GM21528 (cell line): ENCODE results near the gene PFKFB2.

ENCODE experiments used
- ATAC-seq: cut with Tn5 transposase; IDR thresholded peaks from one replicate; pipeline ENCODE4 v1.9.1; 2021; ENCODE audit warnings: mild to moderate bottlenecking, moderate library complexity; ENCODE audit not compliant: unreplicated experiment, low FRiP score

The PFKFB2 gene

DNA sequence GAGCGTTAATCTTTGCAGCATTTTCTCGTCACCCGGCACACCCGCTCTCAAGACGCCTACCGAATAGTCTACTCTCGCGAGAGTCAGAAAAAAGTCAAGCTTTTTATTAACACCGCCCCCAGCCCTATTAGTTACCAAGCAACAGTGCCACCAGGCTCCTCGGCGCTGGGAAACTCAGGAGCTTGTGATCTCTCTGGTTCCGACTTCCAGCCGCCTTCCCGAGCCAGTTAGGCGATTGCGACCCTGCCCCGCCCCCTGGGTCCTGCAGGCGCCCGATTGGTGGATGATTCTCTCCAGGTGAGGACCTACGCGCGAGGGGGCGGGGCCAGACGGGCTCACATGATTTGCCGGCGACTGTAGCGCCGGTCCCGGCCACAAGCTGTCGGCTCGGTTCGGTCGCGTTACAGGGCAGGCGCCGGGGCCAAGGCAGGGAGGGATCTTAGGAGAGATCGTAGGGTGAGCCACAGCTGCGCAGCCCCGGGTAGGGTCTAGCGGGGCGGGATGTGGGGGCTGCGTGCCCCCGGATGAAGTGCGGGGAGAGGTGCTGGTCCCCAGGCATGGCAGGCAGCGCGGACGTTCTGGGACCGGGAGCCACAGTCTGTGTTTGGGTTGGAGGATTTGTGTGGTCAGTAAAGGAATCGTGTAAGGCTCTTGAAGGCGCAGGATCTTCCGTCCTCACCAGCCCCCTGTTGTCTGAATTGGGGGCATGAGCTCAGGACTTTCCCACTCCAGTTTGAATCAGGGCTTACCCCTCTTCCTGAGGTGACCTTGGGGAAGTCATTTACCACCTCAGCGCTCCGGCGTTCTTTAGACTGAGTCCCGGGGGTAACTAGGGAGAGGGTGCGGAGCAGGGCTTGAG, at the start of gene PFKFB2:
PFKFB2 (plus strand) TSS at position 365 of the 859 bp plus-strand sequence. CDS start 1,443 bp downstream, outside the sequence.
- ATAC-seq: peak; percentile 81

DNA sequence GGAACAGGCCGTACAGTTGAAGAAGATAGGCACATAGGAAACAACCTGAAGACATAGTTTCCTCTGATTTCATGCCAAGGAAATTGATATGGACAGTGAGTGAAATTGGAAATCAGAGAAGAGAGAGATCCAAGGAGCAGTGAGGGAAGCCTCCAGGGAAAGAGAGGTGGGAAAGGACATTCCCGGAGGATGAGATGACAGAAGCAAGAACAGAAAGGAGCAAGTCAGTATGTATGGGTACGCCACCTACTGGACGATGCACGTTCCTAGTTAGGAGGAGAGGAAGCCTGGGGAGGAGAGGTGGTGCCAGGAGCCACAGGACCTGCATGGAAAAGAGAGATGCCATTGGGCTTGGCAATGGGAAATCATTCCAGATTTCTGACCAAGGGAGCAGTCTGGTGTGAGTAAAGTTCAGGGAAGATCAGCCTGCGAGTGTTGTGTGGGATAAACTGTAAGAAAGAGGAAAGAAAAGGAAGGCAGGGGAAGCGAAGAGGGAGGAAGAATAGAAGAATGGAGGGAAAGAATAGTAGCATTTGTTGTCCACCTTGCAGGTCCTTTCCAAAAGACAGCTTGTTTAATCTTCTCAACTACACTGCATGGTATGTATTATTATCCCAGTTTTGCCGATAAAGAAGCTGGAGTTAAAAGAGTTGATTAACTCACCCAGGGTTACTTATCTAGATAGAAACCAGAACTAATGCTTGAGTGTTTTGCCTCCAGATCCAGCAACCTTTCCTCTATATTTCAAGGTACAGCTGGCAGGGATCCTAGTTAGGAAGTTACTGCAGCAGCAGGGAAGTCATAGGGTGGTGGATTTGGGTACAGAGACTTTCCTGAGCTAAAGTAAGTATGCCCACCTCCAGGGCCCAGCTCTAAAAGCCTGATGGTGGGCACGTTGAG, 47.9 kb upstream of the PFKFB2 start:
- ATAC-seq: no peak

DNA sequence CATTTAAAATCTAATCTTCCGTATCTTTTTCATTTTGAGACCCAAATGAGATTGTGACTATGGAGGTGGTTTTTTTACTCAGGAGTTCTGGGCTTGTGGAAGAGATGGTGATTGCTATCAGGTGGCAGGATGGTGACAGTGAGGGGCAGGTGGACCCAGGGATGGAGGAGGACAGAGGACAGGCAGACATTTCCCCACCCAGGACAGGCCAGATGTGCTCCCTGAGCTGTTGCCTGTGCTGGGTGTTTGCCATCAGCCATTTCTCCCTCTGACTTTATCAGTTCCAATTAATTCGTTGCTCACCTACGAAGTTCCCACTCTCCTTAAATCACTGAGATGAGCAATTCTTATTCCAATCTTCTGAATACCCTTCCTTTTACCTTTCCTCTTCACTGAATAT, 47.0 kb upstream of the PFKFB2 start:
- no peak for ATAC-seq

DNA sequence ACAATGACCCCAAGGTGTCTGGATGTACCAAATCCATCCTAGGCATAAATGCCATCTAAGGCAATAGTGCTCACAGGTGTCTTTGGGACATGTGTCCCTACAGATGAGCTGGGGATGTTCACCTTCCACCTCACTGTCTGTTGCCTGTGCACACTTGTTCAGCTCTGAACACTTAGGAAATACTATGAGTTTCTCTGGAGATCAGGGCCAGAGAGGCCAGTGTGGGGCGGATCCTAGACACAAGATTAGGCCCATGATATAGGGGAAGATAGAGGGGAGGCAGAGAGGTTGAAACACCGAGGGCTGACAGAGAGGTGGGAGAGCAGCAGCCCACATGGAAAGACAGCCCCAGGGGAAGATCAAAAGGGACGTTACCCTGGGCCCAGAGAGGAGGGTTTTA, 46.2 kb upstream of the PFKFB2 start:
- no peak for ATAC-seq

DNA sequence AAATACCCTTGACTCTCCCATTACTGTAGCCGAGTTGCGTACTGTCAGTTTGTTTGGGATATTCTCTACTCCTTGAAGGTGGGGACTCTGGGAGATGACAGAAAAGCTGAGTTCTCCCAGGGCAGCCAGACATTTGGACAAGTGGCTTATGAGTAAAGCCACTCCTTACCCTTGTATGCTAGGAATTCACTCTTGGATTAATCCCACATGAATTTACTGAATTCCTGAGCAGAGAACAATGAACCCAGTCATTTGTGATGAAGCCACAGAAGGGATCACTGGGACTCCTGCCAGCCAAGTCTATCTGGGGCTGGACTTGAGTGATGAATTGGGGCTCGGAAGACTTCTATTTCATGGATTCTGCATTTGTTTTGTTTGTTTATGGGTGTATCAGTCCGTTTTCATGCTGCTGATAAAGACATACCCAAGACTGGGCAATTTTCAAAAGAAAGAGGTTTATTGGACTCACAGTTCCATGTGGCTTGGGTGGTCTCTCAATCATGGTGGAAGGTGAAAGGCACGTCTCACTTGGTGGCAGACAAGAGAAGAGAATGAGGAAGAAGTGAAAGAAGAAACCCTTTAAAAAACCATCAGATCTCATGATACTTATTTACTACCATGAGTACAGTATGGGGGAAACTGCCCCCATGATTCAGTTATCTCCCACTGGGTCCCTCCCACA, 45.6 kb upstream of the PFKFB2 start:
- ATAC-seq: no peak

DNA sequence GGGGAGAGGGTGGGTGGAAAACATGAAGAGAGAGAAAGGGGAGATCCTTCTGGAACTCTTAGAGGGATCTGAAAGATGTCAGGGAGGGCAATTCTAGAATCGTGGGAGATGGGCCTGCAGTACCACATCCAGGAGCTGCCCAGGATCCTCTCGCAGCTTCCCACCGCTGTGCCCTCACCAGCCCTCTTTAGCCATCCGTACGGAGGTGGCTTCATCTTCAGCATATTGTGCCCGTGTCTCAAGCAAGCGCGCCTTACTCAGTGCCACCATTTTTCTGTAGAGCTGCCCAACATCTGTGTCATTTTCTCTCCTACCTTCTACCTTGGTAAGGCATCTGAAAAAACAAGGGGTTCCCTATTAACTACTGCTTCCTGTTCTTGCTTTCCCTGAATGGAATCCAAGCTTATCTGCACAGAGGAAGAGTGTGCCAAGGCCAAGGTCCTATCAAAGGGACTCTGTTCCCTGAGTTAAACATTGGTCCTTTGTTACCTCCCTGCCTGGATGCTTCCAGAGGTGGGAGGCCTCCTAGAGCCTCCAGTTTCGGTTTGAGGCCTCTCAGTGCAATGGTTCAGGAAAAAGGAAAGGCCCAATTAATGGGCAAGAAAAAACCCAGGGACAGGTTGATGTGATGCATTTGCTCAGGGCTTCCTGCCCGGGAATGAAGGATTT, 43.8 kb upstream of the PFKFB2 start:
- ATAC-seq: no peak

DNA sequence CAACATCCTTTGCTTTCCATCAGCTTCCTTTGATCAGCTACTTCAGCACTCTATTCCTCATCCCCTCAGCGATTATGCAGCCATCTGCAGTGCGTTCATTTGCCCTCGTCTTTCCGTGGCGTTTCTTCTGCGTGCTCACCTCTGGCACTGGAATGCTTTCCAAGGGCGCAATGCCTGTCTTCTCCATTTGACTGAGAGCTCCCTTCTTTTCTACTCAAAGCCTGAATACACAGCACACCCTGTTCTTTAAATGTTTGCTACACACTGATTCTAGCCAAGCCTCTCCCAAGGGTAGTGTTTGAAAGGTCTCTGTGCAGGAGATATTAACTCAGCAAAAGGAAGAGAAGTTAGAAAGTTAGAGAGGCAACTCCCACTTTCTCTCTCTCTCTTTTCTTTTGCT, 43.1 kb upstream of the PFKFB2 start:
- no peak for ATAC-seq

DNA sequence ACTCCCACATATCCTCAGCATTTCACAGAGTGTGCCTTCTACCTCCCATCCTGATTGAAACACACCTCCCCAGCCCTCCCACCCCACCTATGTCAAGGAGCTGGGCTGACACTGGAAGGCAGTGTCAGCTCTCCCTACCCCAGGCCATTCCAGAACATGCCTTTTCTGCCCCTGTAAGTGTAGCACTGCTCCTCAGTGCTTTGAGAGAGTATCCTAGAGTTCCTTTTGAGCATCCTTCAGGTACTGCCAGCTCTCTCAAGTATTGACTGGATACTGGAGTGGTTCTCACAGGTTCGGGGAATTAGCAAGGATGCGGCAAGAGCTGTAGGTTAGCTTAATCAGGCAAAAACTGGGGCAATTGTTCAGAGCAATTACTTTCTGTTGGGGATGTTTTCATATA, 42.3 kb upstream of the PFKFB2 start:
- no peak for ATAC-seq

DNA sequence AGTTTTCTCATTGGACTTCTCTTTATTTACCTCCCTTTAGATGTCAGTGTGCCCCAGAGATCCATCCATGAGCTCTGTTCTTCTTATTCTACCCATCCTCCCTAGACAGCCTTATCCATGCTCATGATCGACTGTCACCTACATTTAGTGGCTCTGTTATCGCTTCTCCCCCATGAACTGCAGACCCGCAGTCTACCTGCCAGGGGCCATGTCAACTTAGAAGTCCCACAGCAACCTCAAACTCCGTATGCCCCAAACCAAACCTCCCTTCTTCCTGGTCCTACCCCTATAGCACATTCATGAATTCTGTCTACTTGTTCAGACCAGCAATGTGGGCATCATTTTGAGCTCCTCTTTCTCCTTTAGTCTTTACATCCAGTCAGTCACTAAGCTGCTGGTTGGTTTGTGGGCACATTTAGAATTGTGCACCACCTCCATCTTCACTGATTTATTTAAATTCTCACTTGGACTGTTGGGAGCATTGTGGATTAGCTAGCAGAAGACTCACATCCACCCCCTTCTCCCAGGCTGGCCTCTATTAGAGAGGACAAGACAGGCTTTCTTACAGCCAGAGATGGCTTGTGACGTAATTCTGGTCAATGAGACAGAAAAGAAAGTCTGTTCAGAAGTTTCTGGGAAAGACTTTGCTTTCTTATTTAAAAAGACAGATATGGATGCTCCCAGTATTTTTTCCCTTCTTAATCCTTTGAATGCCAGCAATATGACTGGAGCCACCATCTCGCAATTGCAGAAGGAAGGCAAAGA, 39.6 kb upstream of the PFKFB2 start:
- no peak for ATAC-seq

DNA sequence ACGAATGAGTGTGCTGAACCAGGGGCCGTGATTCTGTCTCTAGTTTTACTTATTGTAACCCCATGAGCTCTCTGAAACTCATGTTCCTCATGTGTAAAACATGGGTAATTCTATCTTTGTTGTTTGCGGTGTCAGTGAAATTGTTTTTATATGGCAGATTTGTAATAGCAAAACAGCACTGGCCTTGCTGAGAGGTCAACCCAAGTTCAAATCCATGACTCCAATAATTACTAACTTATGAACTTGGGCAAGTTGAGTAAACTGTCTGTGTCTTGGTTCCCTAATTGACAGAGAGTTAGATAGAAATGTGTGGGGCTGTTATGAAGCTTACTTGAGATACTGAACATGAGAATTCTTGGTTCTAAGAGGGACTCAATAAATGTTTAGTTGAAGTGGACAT, 38.3 kb upstream of the PFKFB2 start:
- no peak for ATAC-seq

DNA sequence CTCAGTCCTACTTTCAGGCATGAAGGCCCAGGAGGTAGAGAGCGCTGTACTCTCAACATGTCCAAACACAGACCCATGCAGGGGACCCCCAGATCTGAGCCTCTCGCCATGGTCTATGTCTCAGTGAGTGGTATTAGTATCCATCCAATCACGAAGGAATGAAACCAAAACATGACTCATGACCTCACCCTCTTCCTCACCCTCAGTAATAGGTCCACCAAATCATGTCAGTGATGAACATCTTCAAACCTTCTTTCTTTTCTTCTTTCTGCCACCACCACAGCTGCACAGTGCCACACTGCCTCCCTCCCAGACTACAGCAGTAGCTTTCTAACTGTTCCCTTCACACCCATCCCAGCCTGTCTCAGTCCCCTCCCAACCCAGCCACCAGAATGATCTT, 37.3 kb upstream of the PFKFB2 start:
- no peak for ATAC-seq

DNA sequence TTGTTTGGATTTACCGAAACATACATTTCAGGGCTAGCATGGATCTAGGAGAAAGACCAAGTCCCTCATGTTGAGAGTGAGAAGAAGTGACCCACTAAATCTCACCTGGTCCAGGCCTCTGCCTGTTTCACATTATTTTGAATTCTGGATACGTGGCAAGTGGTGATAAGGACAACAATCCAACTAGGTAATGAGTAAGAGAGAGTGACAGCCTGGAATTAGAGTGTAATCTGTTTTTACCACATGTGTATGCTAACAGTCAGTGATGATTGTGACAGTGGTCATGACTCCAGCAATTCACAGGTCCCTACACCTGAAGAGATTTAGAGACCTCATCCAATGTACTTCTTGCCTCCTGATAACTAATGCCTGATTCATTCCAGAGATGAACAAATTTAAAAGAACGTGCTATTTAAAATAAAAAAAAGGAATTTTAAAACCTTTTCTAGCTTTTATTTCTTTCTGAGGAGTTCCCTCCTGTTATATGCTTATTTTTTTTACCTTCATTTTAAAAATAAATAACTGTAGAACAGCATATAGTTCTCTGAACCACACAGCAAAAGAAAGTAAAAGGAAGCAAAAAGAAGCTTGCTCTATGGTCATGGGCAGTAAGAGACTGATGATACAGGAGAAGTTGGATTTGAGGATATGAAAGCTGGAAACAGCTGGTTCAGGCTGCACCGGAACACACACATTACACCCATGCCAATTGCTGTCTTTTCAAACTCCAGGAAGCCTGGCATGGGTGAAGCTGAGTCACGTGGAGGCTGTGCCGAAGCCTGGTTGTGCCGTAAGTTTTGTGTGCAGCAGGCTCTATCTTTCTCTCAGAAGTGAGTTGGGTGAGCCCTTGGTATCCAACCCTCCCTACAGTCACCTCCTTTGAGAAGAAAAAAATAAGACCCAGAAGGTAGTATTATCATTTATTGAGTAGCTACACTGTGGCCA, 35.2 kb upstream of the PFKFB2 start:
- ATAC-seq: no peak

DNA sequence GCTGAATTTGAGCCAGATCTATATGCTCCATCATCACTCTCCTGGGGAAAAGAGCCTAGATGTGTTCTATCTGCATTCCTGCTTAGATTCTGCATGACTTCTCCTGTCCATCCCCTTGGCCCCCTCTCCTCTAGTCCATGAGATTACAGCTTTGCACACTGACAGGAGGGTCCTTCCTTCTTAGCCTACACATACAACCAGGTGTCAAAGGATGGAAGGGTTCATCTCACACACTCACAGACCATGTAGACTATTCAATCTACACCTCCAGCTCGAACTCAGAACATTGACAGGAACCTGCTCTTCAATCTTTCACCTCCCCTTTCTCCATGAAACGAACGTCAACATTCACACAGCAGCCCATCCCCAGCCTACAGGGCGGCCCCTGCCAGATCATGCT, 34.4 kb upstream of the PFKFB2 start:
- no peak for ATAC-seq

DNA sequence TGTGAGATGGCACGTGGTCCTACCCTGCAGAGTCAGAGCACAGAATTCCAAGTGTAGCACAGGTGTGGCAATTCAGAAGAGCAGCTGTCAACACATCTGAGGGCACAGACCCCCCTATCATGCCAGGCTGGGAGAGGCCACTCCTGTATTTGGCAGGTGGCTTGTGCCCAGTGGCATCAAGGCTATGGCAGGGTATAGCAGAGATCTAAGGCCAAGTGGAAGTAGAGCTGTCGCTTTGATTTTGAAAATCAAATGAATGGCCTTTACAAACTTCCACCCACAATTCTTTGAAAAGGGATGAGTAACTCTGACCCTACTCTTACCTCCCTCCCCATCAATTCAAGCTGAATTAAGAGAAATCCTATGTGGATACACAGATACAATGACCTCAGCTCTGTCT, 33.9 kb upstream of the PFKFB2 start:
- ATAC-seq: no peak

DNA sequence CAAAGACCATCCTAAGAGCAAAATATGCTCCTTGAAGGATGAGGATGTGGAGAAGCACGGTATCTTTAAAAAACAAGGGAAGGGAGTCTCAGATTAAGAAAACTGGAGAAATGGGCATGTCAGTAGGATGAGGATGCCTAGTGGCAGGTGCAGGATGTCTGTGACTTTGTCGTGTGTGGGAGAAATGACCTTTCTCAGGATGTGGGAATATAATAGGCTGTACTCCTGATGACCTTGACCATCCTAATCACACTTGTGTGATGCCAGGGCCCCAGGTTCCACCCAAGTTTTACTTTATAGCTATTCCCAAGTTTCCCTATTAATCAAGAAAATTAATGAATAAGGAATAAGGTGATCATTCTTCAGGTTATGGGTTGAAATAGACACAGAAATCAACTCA, 33.4 kb upstream of the PFKFB2 start:
- ATAC-seq: no peak

DNA sequence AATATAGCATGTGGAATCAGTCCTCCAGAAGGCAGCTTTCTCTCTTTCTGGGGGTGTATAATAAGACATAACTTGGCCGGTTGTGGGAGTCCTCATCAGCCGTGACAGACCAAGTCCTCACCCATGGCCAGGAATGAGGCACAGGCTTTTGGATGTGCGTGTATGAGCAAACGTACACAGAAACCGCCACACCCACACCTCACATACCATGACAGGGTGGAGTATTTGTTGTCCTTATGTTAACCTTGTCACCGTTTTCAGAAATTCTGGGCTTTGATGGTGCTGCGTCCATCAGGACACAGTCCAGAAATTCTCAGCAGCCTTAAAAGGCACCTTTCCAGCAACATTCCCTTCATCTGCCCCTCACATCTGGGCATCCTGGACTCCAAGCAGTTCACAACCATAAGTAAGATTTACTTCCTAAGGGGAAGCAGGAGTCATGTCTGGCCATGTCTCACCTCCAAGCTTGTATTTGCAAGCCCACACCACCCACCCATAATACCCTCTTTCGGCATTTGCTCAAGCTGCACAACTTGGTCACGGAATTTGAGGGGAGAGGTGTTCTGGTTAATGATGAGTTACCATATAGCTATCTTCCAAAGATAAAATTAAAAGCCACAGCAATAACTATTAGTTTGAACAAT, 32.9 kb upstream of the PFKFB2 start:
- no peak for ATAC-seq

DNA sequence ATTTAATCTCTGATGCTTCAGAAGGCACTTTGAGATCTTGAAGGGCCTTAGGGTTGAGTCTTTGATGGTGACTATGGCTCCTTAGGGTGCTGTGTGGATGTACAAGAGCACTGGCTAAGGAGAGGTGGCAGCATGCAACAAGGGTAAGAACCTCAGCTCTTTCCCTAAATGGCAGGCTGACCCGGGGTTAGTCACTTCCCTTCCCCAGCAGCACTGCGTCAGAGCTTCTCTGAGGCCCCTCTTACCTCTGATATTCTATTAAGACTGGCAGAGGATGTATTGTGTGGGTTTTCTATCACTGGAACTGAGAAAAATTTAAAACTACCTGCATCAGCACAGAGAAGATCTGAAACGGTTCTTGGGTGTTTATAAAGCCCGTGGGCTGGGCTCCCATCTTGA, 32.4 kb upstream of the PFKFB2 start:
- no peak for ATAC-seq
